GM20000 (cell line): ENCODE measurements around the gene DLX2.

Experiments
- DNase-seq: peaks from one replicate; pipeline ENCODE4 v3.0.0; 2012; ENCODE audit warnings: low spot score
- TF ChIP-seq, protein P1 (sequence below): IDR thresholded peaks from 2 replicates; pipeline ENCODE4 v1.5.1; 2012; ENCODE audit warnings: mild to moderate bottlenecking, control low read depth; ENCODE audit errors: extremely low read depth, missing control alignments

DLX2 gene

DNA sequence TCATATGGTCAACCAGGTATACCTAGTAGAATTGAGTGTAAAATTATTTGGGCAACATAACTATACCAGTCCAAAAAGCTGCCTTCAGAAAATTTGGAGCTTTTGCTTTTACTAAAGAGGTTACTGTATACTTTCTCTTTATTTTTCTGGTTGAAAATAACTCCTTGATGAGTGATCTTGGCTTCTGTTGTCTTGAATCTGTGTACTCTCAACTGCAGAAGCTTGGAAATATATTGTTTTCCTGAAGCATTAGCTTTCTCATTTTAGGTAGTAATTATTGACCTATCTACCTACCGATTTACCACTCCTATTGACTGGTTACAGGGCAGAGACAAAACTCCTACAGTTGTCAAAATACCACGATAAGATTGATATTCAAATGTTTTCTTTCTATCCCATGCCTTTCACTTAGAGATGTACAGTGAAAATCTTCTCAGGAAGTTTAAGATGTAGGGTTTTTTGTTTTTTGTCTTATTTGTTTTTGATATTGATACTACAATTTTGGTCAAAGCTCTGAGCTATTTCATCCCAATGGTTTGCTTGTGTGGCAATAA is 53.1 kb downstream of the DLX2 start:
- TF ChIP-seq, protein P1, sequence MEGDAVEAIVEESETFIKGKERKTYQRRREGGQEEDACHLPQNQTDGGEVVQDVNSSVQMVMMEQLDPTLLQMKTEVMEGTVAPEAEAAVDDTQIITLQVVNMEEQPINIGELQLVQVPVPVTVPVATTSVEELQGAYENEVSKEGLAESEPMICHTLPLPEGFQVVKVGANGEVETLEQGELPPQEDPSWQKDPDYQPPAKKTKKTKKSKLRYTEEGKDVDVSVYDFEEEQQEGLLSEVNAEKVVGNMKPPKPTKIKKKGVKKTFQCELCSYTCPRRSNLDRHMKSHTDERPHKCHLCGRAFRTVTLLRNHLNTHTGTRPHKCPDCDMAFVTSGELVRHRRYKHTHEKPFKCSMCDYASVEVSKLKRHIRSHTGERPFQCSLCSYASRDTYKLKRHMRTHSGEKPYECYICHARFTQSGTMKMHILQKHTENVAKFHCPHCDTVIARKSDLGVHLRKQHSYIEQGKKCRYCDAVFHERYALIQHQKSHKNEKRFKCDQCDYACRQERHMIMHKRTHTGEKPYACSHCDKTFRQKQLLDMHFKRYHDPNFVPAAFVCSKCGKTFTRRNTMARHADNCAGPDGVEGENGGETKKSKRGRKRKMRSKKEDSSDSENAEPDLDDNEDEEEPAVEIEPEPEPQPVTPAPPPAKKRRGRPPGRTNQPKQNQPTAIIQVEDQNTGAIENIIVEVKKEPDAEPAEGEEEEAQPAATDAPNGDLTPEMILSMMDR: no peak
- no peak for DNase-seq
